Adrenal gland (tissue), 12 donors: Measurements from ENCODE around the gene LTC4S. TPM values are rescaled to one million over a fixed set of nuclear protein-coding genes. Genes with fewer than 3 reads are reported as not detected.

ENCODE experiments used
- DNase-seq, 7 donors: peaks; one replicate each; pipeline ENCODE4 v3.0.0-alpha.2; 2019 to 2020
- H3K27ac ChIP-seq, 5 donors: fragments of 200-600 bp; sonication (generic) in 4 of 5; 1 replicate in 3 of 5; 2 replicates in 2 of 5; pipeline versions ENCODE4 v1.5.1 to v1.8.0; 2016 to 2020; ENCODE audit warnings: mild to moderate bottlenecking in 1 of 5
- H3K27me3 ChIP-seq: fragments of 200-600 bp; 2 replicates; pipeline ENCODE4 v1.8.0; 2021
- H3K36me3 ChIP-seq, 2 donors: fragments of 200-600 bp; replicated peaks in 1 of 2; 1 replicate in 1 of 2; 2 replicates in 1 of 2; pipeline versions ENCODE4 v1.5.1 to v1.8.0; 2018 to 2022
- H3K4me1 ChIP-seq, 2 donors: fragments of 200-600 bp; replicated peaks in 1 of 2; 1 replicate in 1 of 2; 2 replicates in 1 of 2; pipeline versions ENCODE4 v1.5.1 to v1.8.0; 2018 to 2021
- H3K4me3 ChIP-seq, 4 donors: fragments of 200-600 bp; sonication (generic) in 3 of 4; one replicate each; pipeline ENCODE4 v1.5.1; 2016 to 2018
- H3K9me3 ChIP-seq, 3 donors: fragments of 200-600 bp; sonication (generic) in 1 of 3; replicated peaks in 1 of 3; 1 replicate in 2 of 3; 2 replicates in 1 of 3; pipeline versions ENCODE4 v1.5.1 to v1.8.0; 2016 to 2021
- CTCF ChIP-seq, 6 experiments: fragments of 450-650 bp in 4 of 6; fragments of 200-600 bp in 2 of 6; sonication (generic) in 1 of 6; IDR thresholded peaks; 1 replicate in 5 of 6; 2 replicates in 1 of 6; pipeline versions ENCODE4 v1.5.1 to v1.8.0; 2016 to 2021; ENCODE audit warnings: antibody characterized with exemption in 6 of 6, mild to moderate bottlenecking in 2 of 6, moderate library complexity in 1 of 6
- POLR2A ChIP-seq, 2 donors: fragments of 450-650 bp; IDR thresholded peaks; one replicate each; pipeline ENCODE4 v1.6.1; 2017; ENCODE audit warnings: antibody characterized with exemption in 2 of 2, mild to moderate bottlenecking in 2 of 2, moderate library complexity in 1 of 2
- WGBS, 4 donors: extraction: QIAGEN DNeasy Blood & Tissue Kit in 2 of 4; methylation state at CpG; one replicate each; pipeline versions ENCODE4 v1.1.5 to v1.1.7; 2013 to 2017; 5-methylcytosine and 5-hydroxymethylcytosine counted together
- intact Hi-C, 2 donors: fragments of 100-400 bp; cut with DNase I; formaldehyde crosslinking; loops; one replicate each; pipeline versions ENCODE4 v1.14.1 to v1.15.0; 2022 to 2023
- polyA plus RNA-seq, 3 donors: library from polyadenylated mRNA; stranded (reverse); fragments of 200-250 nt in 2 of 3; fragments of 350-450 nt in 1 of 3; fragmentation: Illumina TruSeq in 1 of 3; extraction: RNeasy Lipid Tissue Mini Kit (QIAGEN cat#74804) in 1 of 3; gene quantifications; one replicate each; pipeline ENCODE4 v1.2.3, GENCODE V29; 2013 to 2014
- total RNA-seq, 9 donors: library from RNA; depleted of rRNA in 4 of 9; stranded (reverse); fragments of >200 nt in 4 of 9; fragments of 120-200 nt in 1 of 9; fragmentation: NEBNext Ultra II Directional in 1 of 9; extraction: Animal tissue kit (Norgen Biotek cat#: 25700) in 1 of 9; gene quantifications; one replicate each; pipeline versions ENCODE4 v1.1.0 to v1.2.4, GENCODE V29; 2013 to 2023
- donor health status: healthy with polysubstance abuse.
- donor health status: Bipolar disorder and iron deficiency.
- donor health status: DM: yes; HTN: yes; CAD: no.
- donor health status: DM: no; HTN: no; CAD: no.
- donor health status: DM: no; HTN: no; CAD: no.
- donor health status: DM: yes; HTN: yes; CAD: no.

LTC4S gene
- total and polyA plus RNA-seq, 12 donors, result 4.8 to 205 (median 24.1) TPM; not detected in 1

GRCh38 chr5:179805529-179806249, 11.9 kb downstream of the LTC4S start:
- intact Hi-C loops, result loop anchor here in 1 of 2 donors (10.0 kb wide), 2 partner anchors 49 to 99 kb away; partner anchors contain the start of genes MRNIP and TBC1D9B
- no peaks in the 10 kb centered on the region for H3K9me3 ChIP-seq
- H3K36me3 ChIP-seq, result peaks cover 0 to 8% of the 10 kb centered on the region in 2 donors
- H3K27me3 ChIP-seq, result no peaks in the 10 kb centered on the region
- H3K4me3 ChIP-seq, result peak overlapping the region; percentile 24 to 84 (median 58)
- H3K27ac ChIP-seq, result peak overlapping the region in 4 of 5 donors; percentile 85 to 93 (median 90)
- DNase-seq, result peak in 6 of 7 donors; percentile 44 to 68 (median 52)
- peaks cover 37 to 48% of the 10 kb centered on the region in 2 donors for H3K4me1 ChIP-seq
- TF ChIP-seq POLR2A (IDR thresholded peaks at IDR 0.05), result peak in 1 of 2 donors; percentile 15
- TF ChIP-seq CTCF (IDR thresholded peaks at IDR 0.05), result no peak
- WGBS, 4 donors, result 2 to 29% (median 3%) methylated on average over 11 to 65 of the region's 65 CpGs

- peaks cover 37 to 48% of the 10 kb centered on the region in 2 donors for H3K4me1 ChIP-seq
These were observed 12.7 kb downstream of the LTC4S start, which contains the start of gene MGAT4B for GRCh38 chr5:179806250-179807048. Gene MGAT4B (minus strand): TSS chr5:179806866. CDS start chr5:179806583, 283 bp downstream.

GRCh38 chr5:179812135-179812825, 18.5 kb downstream of the LTC4S start:
- no peaks in the 10 kb centered on the region for H3K27me3 ChIP-seq

More at GRCh38 chr5:179806250-179807048, 12.7 kb downstream of the LTC4S start, which contains the start of gene MGAT4B:
- intact Hi-C loops, result loop anchor here in 1 of 2 donors (10.0 kb wide), 2 partner anchors 48 to 98 kb away; partner anchors contain the start of genes MRNIP and TBC1D9B
- peaks cover 0 to under 1% of the 10 kb centered on the region in 2 donors for H3K36me3 ChIP-seq
- 0 to 3% (median 0%) methylated on average over 11 to 104 of the region's 108 CpGs for WGBS, 4 donors
- peak; percentile 75 to 85 (median 78) for DNase-seq
- TF ChIP-seq POLR2A (IDR thresholded peaks at IDR 0.05) (peak; percentile 72 to 75), CTCF (IDR thresholded peaks at IDR 0.05) (peak in 1 of 6 experiments; percentile 5)
- H3K27ac ChIP-seq, result peak within 1 kb of the TSS; percentile 14 to 93 (median 88)
- H3K4me3 ChIP-seq, result peak within 1 kb of the TSS; percentile 24 to 84 (median 68)
- no peaks in the 10 kb centered on the region for H3K9me3 ChIP-seq
- no peaks in the 10 kb centered on the region for H3K27me3 ChIP-seq

More at GRCh38 chr5:179812135-179812825, 18.5 kb downstream of the LTC4S start:
- no peak for DNase-seq
- H3K4me1 ChIP-seq, result peaks cover 9 to 17% of the 10 kb centered on the region in 2 donors
- H3K36me3 ChIP-seq, result no peaks in the 10 kb centered on the region
- TF ChIP-seq POLR2A (IDR thresholded peaks at IDR 0.05) (no peak), CTCF (IDR thresholded peaks at IDR 0.05) (no peak)
- WGBS, 4 donors, result 92 to 97% (median 96%) methylated on average over 11 to 27 of the region's 27 CpGs
- no peak overlapping the region for H3K4me3 ChIP-seq
- H3K9me3 ChIP-seq, result no peaks in the 10 kb centered on the region
- intact Hi-C loops, result no loop called here
- no peak overlapping the region for H3K27ac ChIP-seq
